HG02571 (cell line): Measurements from ENCODE around the gene SEMA4B.
"Not testable (repeated sequence)": the region's sequence is repeated elsewhere in the genome, so short reads cannot be mapped to it uniquely, and the experiment has no call there.

ENCODE experiments used
- ATAC-seq: cut with Tn5 transposase; IDR thresholded peaks from one replicate; pipeline ENCODE4 v1.9.1; 2021; ENCODE audit warnings: mild to moderate bottlenecking, moderate library complexity; ENCODE audit not compliant: unreplicated experiment

SEMA4B gene

GRCh38 chr15:90181776-90182175 is 19.4 kb upstream of the SEMA4B start:
- ATAC-seq, result no peak

GRCh38 chr15:90184119-90184785 is 16.9 kb upstream of the SEMA4B start:
- ATAC-seq, result peak; percentile 71

GRCh38 chr15:90184786-90185704 is 16.1 kb upstream of the SEMA4B start:
- ATAC-seq, result peak; percentile 41

GRCh38 chr15:90187257-90187868 is 13.8 kb upstream of the SEMA4B start:
- ATAC-seq, result no peak

- not testable (repeated sequence) for ATAC-seq
These were observed 13.1 kb upstream of the SEMA4B start for GRCh38 chr15:90188065-90188464.

GRCh38 chr15:90188914-90189748 is 12.0 kb upstream of the SEMA4B start:
- no peak for ATAC-seq

- no peak for ATAC-seq
These were observed 11.2 kb upstream of the SEMA4B start for GRCh38 chr15:90189781-90190467.

GRCh38 chr15:90190606-90191343 is 10.4 kb upstream of the SEMA4B start:
- peak; percentile 54 for ATAC-seq

- peak; percentile 10 for ATAC-seq
These were observed 9.8 kb upstream of the SEMA4B start for GRCh38 chr15:90191344-90191687.

GRCh38 chr15:90191794-90192509 is 9.2 kb upstream of the SEMA4B start:
- peak; percentile 65 for ATAC-seq

GRCh38 chr15:90192961-90193786 is 8.0 kb upstream of the SEMA4B start:
- no peak for ATAC-seq

GRCh38 chr15:90194655-90195054 is 6.5 kb upstream of the SEMA4B start:
- no peak for ATAC-seq

GRCh38 chr15:90200534-90201129 is 498 bp upstream of the SEMA4B start:
- ATAC-seq, result no peak

- ATAC-seq, result no peak
These were observed 830 bp downstream of the SEMA4B start for GRCh38 chr15:90201944-90202375.

GRCh38 chr15:90202929-90203328 is 1.8 kb downstream of the SEMA4B start:
- no peak for ATAC-seq

- ATAC-seq, result no peak
These were observed 2.3 kb downstream of the SEMA4B start for GRCh38 chr15:90203473-90203872.

GRCh38 chr15:90203922-90204321 is 2.8 kb downstream of the SEMA4B start:
- no peak for ATAC-seq
